Esophagus squamous epithelium (tissue), 5 donors: Measurements from ENCODE around the gene ADAR. TPM values are rescaled to one million over a fixed set of nuclear protein-coding genes. Genes with fewer than 3 reads are reported as not detected.

Source experiments
- DNase-seq: peaks from one replicate; lab custom pipeline; 2025; lab: John Stamatoyannopoulos, UW
- H3K27ac ChIP-seq, 4 donors: fragments of 200-600 bp; sonication (generic); one replicate each; pipeline ENCODE4 v1.5.1; 2016 to 2019; ENCODE audit warnings: mild to moderate bottlenecking in 1 of 4
- H3K27me3 ChIP-seq, 4 donors: fragments of 200-600 bp; sonication (generic); 1 replicate in 3 of 4; 2 replicates in 1 of 4; pipeline versions ENCODE4 v1.5.1 to v1.6.0; 2017 to 2021; ENCODE audit warnings: antibody characterized with exemption in 1 of 4
- H3K36me3 ChIP-seq, 3 donors: fragments of 200-600 bp; sonication (generic); one replicate each; pipeline ENCODE4 v1.5.1; 2016 to 2019
- H3K4me1 ChIP-seq, 3 donors: fragments of 200-600 bp; sonication (generic); one replicate each; pipeline ENCODE4 v1.5.1; 2017 to 2019
- H3K4me3 ChIP-seq, 4 donors: fragments of 200-600 bp; sonication (generic); 1 replicate in 3 of 4; 2 replicates in 1 of 4; pipeline ENCODE4 v1.5.1; 2016 to 2019; ENCODE audit warnings: mild to moderate bottlenecking in 2 of 4, moderate library complexity in 1 of 4
- H3K9me3 ChIP-seq, 3 donors: fragments of 200-600 bp; sonication (generic); one replicate each; pipeline ENCODE4 v1.5.1; 2016 to 2019
- POLR2A ChIP-seq, 4 donors: fragments of 450-650 bp; IDR thresholded peaks; one replicate each; pipeline ENCODE4 v1.6.1; 2017; ENCODE audit warnings: antibody characterized with exemption in 4 of 4, mild to moderate bottlenecking in 4 of 4, moderate library complexity in 3 of 4
- WGBS, 2 donors: methylation state at CpG; one replicate each; pipeline ENCODE4 v1.1.5; 2018; 5-methylcytosine and 5-hydroxymethylcytosine counted together
- intact Hi-C: fragments of 100-400 bp; cut with DNase I; formaldehyde crosslinking; loops from one replicate; pipeline ENCODE4 v1.15.0; 2022
- total RNA-seq, 4 donors: library from RNA; depleted of rRNA; stranded (reverse); fragments of >200 nt; gene quantifications; one replicate each; pipeline ENCODE4 v1.1.0, GENCODE V29; 2016
- TF ChIP-seq, protein P1 (sequence below), 6 experiments: fragments of 450-650 bp in 4 of 6; fragments of 200-600 bp in 2 of 6; sonication (generic) in 2 of 6; IDR thresholded peaks; one replicate each; pipeline ENCODE4 v1.5.1; 2016 to 2019; ENCODE audit warnings: antibody characterized with exemption in 6 of 6, mild to moderate bottlenecking in 4 of 6, moderate library complexity in 4 of 6
- donor health status: DM: yes; HTN: yes; CAD: no.

ADAR gene
- total RNA-seq, 4 donors from 2014 or later: 45.2 to 68.5 (median 59.2) TPM

DNA sequence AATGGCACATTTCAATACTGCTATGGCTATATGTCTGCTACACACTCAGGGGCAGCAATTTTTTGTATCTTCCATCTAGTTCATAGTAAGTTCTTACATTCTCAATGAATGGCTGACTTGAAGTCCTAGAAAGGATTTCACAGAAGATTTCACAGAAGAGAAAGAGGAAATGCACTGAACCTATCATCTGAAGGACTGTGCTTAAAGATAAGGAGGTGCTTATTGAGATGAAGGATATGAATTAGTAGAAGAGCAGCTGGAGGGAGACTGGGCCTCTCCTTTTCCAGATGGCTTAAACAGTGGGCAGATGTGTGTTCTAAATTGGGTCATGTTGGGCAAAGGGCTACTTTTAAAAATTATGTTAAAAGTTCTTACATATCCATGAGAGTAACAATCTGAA, 14.6 kb downstream of the ADAR start:
- DNase-seq: no peak
- TF ChIP-seq POLR2A (IDR thresholded peaks at IDR 0.05): no peak
- TF ChIP-seq, protein P1, sequence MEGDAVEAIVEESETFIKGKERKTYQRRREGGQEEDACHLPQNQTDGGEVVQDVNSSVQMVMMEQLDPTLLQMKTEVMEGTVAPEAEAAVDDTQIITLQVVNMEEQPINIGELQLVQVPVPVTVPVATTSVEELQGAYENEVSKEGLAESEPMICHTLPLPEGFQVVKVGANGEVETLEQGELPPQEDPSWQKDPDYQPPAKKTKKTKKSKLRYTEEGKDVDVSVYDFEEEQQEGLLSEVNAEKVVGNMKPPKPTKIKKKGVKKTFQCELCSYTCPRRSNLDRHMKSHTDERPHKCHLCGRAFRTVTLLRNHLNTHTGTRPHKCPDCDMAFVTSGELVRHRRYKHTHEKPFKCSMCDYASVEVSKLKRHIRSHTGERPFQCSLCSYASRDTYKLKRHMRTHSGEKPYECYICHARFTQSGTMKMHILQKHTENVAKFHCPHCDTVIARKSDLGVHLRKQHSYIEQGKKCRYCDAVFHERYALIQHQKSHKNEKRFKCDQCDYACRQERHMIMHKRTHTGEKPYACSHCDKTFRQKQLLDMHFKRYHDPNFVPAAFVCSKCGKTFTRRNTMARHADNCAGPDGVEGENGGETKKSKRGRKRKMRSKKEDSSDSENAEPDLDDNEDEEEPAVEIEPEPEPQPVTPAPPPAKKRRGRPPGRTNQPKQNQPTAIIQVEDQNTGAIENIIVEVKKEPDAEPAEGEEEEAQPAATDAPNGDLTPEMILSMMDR (IDR thresholded peaks at IDR 0.05): no peak
- Histone ChIP-seq H3K4me1 (no peaks in the 10 kb centered on the region), H3K9me3 (no peaks in the 10 kb centered on the region), H3K27ac (no peak overlapping the region), H3K27me3 (no peaks in the 10 kb centered on the region), H3K4me3 (no peak overlapping the region), H3K36me3 (peaks cover 33 to 100% (median 55%) of the 10 kb centered on the region in 3 donors)
- intact Hi-C loops: no loop called here

DNA sequence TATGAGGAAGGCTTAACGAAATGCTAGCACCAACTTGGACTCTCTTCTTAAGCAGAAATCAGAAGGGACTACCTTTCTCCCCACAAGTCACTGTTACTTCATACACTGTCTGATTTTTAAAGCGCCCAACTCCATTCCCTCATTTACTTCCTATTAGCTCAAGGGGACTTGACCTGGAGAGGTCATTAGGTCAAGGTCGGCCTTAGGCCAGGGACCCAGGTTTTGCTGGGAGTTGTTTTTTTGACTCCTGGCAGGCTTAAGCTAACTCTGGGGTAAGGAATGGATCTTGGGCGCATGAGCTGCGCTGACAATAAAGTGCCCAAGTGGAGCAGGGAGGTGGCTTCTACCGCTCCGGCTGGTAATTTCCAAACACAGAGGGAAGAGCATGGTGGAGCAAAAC, 16.8 kb downstream of the ADAR start:
- no peaks in the 10 kb centered on the region for H3K4me1 ChIP-seq
- H3K9me3 ChIP-seq: no peaks in the 10 kb centered on the region
- H3K4me3 ChIP-seq: no peak overlapping the region
- WGBS, 2 donors: 93 to 94% methylated on average over 5 to 6 of the region's 7 CpGs
- TF ChIP-seq, protein P1 (IDR thresholded peaks at IDR 0.05): no peak
- TF ChIP-seq POLR2A (IDR thresholded peaks at IDR 0.05): no peak
- intact Hi-C loops: no loop called here
- no peak for DNase-seq
- no peaks in the 10 kb centered on the region for H3K27me3 ChIP-seq
- peaks cover 44 to 100% (median 55%) of the 10 kb centered on the region in 3 donors for H3K36me3 ChIP-seq
- H3K27ac ChIP-seq: no peak overlapping the region

DNA sequence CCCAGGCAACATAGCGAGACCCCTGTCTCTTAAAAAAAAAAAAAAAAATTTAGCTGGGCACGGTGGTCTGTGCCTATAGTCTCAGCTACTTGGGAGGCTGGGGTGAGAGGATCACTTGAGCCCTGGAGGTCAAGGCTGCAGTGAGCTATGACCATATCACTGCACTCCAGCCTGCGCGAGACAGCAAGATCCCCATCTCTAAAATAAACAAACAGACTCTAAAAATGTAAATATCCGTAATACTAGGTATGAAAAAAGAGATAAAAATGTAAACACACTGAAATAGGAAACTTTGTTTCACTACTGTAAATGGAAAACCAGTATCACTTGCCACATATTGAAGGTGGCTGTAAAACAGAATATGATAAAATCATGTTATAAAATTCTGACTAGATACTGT, 17.2 kb downstream of the ADAR start:
- H3K27ac ChIP-seq: no peak overlapping the region
- no peaks in the 10 kb centered on the region for H3K27me3 ChIP-seq
- intact Hi-C loops: no loop called here
- WGBS, 2 donors: 81 to 82% methylated on average over 5 of the region's 5 CpGs
- H3K4me3 ChIP-seq: no peak overlapping the region
- H3K36me3 ChIP-seq: peaks cover 48 to 100% (median 57%) of the 10 kb centered on the region in 3 donors
- no peaks in the 10 kb centered on the region for H3K9me3 ChIP-seq
- no peaks in the 10 kb centered on the region for H3K4me1 ChIP-seq
- DNase-seq: no peak
- TF ChIP-seq POLR2A (IDR thresholded peaks at IDR 0.05): no peak
- TF ChIP-seq, protein P1 (IDR thresholded peaks at IDR 0.05): no peak

DNA sequence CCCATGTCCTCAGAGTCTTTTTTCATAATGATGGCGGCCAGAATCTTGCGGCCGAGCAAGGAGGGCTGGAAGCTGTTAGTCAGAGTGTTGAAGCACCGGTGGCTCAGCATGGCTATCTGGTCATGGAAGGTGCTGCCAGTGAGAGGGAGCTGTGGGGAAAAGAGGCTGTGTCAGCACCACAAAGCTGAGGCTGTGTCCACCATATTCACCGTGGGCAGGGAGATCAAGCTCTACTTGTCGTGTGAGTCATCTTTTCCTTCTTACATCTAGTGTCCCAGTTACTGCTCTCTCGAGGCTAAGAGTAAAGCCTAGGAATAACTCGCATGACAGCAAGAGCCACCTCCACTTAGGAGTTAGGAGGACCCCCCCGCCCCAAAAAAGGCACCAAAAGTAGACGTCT, 18.2 kb downstream of the ADAR start:
- peaks cover 56 to 100% (median 59%) of the 10 kb centered on the region in 3 donors for H3K36me3 ChIP-seq
- no peak overlapping the region for H3K4me3 ChIP-seq
- intact Hi-C loops: no loop called here
- DNase-seq: no peak
- H3K4me1 ChIP-seq: no peaks in the 10 kb centered on the region
- no peak overlapping the region for H3K27ac ChIP-seq
- TF ChIP-seq, protein P1 (IDR thresholded peaks at IDR 0.05): no peak
- TF ChIP-seq POLR2A (IDR thresholded peaks at IDR 0.05): no peak
- no peaks in the 10 kb centered on the region for H3K27me3 ChIP-seq
- 50 to 85% methylated on average over 2 to 7 of the region's 10 CpGs for WGBS, 2 donors
- no peaks in the 10 kb centered on the region for H3K9me3 ChIP-seq

DNA sequence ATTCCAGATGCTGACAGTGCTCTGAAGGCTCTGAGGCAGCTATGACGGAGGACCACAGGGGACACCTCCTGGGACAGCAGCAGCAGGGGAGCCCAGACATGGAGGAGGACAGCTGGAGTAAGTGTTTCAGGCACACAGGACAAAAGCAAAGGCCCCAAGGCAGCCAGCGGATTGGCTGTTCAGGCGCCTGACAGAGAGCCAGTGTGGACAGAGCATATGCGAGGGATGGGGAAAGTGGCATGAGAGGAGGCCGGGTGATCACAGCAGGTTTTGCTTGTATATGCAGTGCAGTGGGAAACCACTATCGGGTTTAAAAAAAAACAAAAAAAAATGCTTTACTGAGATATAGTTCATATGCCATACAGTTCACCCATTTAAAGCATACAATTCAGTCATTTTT, 21.3 kb downstream of the ADAR start:
- Histone ChIP-seq H3K4me3 (no peak overlapping the region), H3K9me3 (no peaks in the 10 kb centered on the region), H3K4me1 (peaks cover 0 to 7% (median 0%) of the 10 kb centered on the region in 3 donors), H3K27ac (no peak overlapping the region), H3K27me3 (no peaks in the 10 kb centered on the region), H3K36me3 (peaks cover 78 to 100% (median 86%) of the 10 kb centered on the region in 3 donors)
- no peak for DNase-seq
- intact Hi-C loops: no loop called here
- TF ChIP-seq, protein P1 (IDR thresholded peaks at IDR 0.05): no peak
- no peak for TF ChIP-seq POLR2A (IDR thresholded peaks at IDR 0.05)
- 82 to 92% methylated on average over 6 of the region's 6 CpGs for WGBS, 2 donors
